Neuron (in vitro differentiated cells): ENCODE data around the gene LOXL1.

Experiments
- H2AFZ ChIP-seq: one replicate; pipeline ENCODE4 v1.6.1; 2013; ENCODE audit warnings: low read depth, mild to moderate bottlenecking, inconsistent platforms, low read length, moderate library complexity
- H3K27me3 ChIP-seq: one replicate; pipeline ENCODE4 v1.6.1; 2013; ENCODE audit warnings: low read length; ENCODE audit not compliant: insufficient read depth
- H3K36me3 ChIP-seq: one replicate; pipeline ENCODE4 v1.6.1; 2013; ENCODE audit warnings: low read length; ENCODE audit not compliant: insufficient read depth
- H3K4me1 ChIP-seq: one replicate; pipeline ENCODE4 v1.6.1; 2013; ENCODE audit warnings: low read length; ENCODE audit not compliant: insufficient read depth
- H3K4me3 ChIP-seq: 2 replicates; pipeline ENCODE4 v1.5.1; 2013; ENCODE audit warnings: mild to moderate bottlenecking, low read length, moderate library complexity
- H3K9me3 ChIP-seq: one replicate; pipeline ENCODE4 v1.6.1; 2013; ENCODE audit warnings: low read length

LOXL1 gene

GRCh38 chr15:73978896-73979295, 52.6 kb downstream of the LOXL1 start:
- Histone ChIP-seq H3K4me3 (no peak overlapping the region), H3K4me1 (peaks cover 6% of the 10 kb centered on the region), H3K27me3 (peaks cover 4% of the 10 kb centered on the region), H2AFZ (no peak overlapping the region), H3K9me3 (no peaks in the 10 kb centered on the region), H3K36me3 (peaks cover 6% of the 10 kb centered on the region)

- Histone ChIP-seq H3K4me3 (no peak overlapping the region), H2AFZ (no peak overlapping the region), H3K4me1 (peaks cover 6% of the 10 kb centered on the region), H3K27me3 (peaks cover 4% of the 10 kb centered on the region), H3K9me3 (no peaks in the 10 kb centered on the region), H3K36me3 (peaks cover 13% of the 10 kb centered on the region)
Measured at GRCh38 chr15:73979636-73980035, 53.4 kb downstream of the LOXL1 start.

GRCh38 chr15:73981761-73982221, 55.5 kb downstream of the LOXL1 start:
- no peak overlapping the region for H2AFZ ChIP-seq
- no peaks in the 10 kb centered on the region for H3K27me3 ChIP-seq
- peaks cover 17% of the 10 kb centered on the region for H3K36me3 ChIP-seq
- H3K4me1 ChIP-seq: peaks cover 6% of the 10 kb centered on the region
- no peak overlapping the region for H3K4me3 ChIP-seq
- no peaks in the 10 kb centered on the region for H3K9me3 ChIP-seq

GRCh38 chr15:73982222-73982962, 56.1 kb downstream of the LOXL1 start:
- H3K9me3 ChIP-seq: no peaks in the 10 kb centered on the region
- no peak overlapping the region for H2AFZ ChIP-seq
- no peak overlapping the region for H3K4me3 ChIP-seq
- H3K27me3 ChIP-seq: no peaks in the 10 kb centered on the region
- peaks cover 17% of the 10 kb centered on the region for H3K36me3 ChIP-seq
- peaks cover 6% of the 10 kb centered on the region for H3K4me1 ChIP-seq

GRCh38 chr15:73983211-73983727, 57.0 kb downstream of the LOXL1 start:
- Histone ChIP-seq H3K4me3 (no peak overlapping the region), H3K4me1 (peaks cover 6% of the 10 kb centered on the region), H2AFZ (no peak overlapping the region), H3K9me3 (no peaks in the 10 kb centered on the region), H3K36me3 (peaks cover 17% of the 10 kb centered on the region), H3K27me3 (no peaks in the 10 kb centered on the region)

GRCh38 chr15:73983773-73984172, 57.5 kb downstream of the LOXL1 start:
- Histone ChIP-seq H3K27me3 (no peaks in the 10 kb centered on the region), H3K4me1 (peaks cover 6% of the 10 kb centered on the region), H3K4me3 (no peak overlapping the region), H3K36me3 (peaks cover 17% of the 10 kb centered on the region), H3K9me3 (no peaks in the 10 kb centered on the region), H2AFZ (no peak overlapping the region)

- Histone ChIP-seq H3K4me1 (peaks cover 6% of the 10 kb centered on the region), H3K4me3 (no peak overlapping the region), H3K36me3 (peaks cover 19% of the 10 kb centered on the region)
Measured at GRCh38 chr15:73984208-73984979, 58.1 kb downstream of the LOXL1 start.

GRCh38 chr15:73985101-73985873, 59.0 kb downstream of the LOXL1 start:
- no peak overlapping the region for H3K4me3 ChIP-seq

More at GRCh38 chr15:73984208-73984979, 58.1 kb downstream of the LOXL1 start:
- Histone ChIP-seq H3K27me3 (no peaks in the 10 kb centered on the region), H3K9me3 (no peaks in the 10 kb centered on the region), H2AFZ (no peak overlapping the region)

GRCh38 chr15:73986055-73986775, 60.0 kb downstream of the LOXL1 start:
- no peaks in the 10 kb centered on the region for H3K27me3 ChIP-seq
- H3K9me3 ChIP-seq: no peaks in the 10 kb centered on the region
- H3K4me1 ChIP-seq: peaks cover 7% of the 10 kb centered on the region
- H3K4me3 ChIP-seq: no peak overlapping the region
- peaks cover 19% of the 10 kb centered on the region for H3K36me3 ChIP-seq
- no peak overlapping the region for H2AFZ ChIP-seq

More at GRCh38 chr15:73985101-73985873, 59.0 kb downstream of the LOXL1 start:
- peaks cover 19% of the 10 kb centered on the region for H3K36me3 ChIP-seq
- no peaks in the 10 kb centered on the region for H3K9me3 ChIP-seq
- H2AFZ ChIP-seq: no peak overlapping the region
- no peaks in the 10 kb centered on the region for H3K27me3 ChIP-seq
- peaks cover 6% of the 10 kb centered on the region for H3K4me1 ChIP-seq

- no peak overlapping the region for H2AFZ ChIP-seq
- H3K4me3 ChIP-seq: no peak overlapping the region
- H3K9me3 ChIP-seq: no peaks in the 10 kb centered on the region
- peaks cover 11% of the 10 kb centered on the region for H3K4me1 ChIP-seq
- no peaks in the 10 kb centered on the region for H3K27me3 ChIP-seq
- H3K36me3 ChIP-seq: peaks cover 19% of the 10 kb centered on the region
Measured at GRCh38 chr15:73986776-73987056, 60.5 kb downstream of the LOXL1 start.

- no peak overlapping the region for H3K4me3 ChIP-seq
- no peak overlapping the region for H2AFZ ChIP-seq
- no peaks in the 10 kb centered on the region for H3K9me3 ChIP-seq
- H3K36me3 ChIP-seq: peaks cover 19% of the 10 kb centered on the region
- peaks cover 11% of the 10 kb centered on the region for H3K4me1 ChIP-seq
- H3K27me3 ChIP-seq: no peaks in the 10 kb centered on the region
Measured at GRCh38 chr15:73987250-73987649, 61.0 kb downstream of the LOXL1 start.

GRCh38 chr15:73987681-73988444, 61.6 kb downstream of the LOXL1 start:
- peaks cover 5% of the 10 kb centered on the region for H3K4me1 ChIP-seq
- H2AFZ ChIP-seq: no peak overlapping the region
- H3K27me3 ChIP-seq: no peaks in the 10 kb centered on the region
- H3K9me3 ChIP-seq: no peaks in the 10 kb centered on the region
- H3K36me3 ChIP-seq: peaks cover 19% of the 10 kb centered on the region
- no peak overlapping the region for H3K4me3 ChIP-seq
